ENCODE measurements around the gene TSPAN1. TPM values are rescaled to one million over a fixed set of nuclear protein-coding genes. Genes with fewer than 3 reads are reported as not detected.

Gene TSPAN1, protein sequence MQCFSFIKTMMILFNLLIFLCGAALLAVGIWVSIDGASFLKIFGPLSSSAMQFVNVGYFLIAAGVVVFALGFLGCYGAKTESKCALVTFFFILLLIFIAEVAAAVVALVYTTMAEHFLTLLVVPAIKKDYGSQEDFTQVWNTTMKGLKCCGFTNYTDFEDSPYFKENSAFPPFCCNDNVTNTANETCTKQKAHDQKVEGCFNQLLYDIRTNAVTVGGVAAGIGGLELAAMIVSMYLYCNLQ
- 1.1 TPM for total RNA-seq
- long read RNA-seq: 0 reads

DNA sequence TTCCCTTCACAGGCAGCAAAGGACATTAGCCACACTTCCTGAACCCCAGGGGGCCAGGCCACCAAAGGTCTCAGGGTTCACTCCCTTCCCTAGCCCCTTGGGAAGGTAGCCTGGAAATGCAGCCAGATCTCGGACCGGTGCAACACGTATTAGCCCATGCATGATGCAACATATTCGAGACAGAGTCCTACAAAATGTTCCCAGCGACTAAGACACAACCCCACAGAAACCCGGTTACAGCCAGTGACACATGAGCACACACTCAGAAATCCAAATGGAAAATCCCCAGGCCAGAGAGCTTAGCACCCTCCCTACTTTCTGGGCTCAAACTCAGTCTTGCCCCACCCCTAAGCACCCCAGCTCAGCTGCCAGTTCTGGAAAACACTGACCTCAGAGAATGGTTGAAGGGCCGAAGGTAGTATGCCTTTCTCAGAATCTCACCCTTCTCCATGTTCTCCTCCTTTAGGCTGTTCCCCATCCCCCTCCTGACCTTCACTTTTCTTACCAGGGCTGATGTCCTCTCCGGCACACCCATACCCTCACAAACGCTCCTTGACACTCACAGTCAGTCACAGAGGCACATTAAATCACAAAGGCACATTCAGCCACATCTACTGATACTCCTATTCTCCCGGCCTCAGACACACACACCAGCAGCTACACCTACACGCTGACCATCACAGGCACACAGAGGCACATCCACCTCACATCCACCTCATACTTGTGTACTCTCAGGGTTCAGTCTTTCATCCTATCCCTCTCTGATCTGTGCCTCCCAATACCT lies at the start of gene TSPAN1:
Gene TSPAN1 (plus strand): TSS at position 640 of the 784 bp plus-strand sequence. CDS start 6,021 bp downstream, outside the sequence.
- ATAC-seq (peak; percentile 80), DNase-seq (ENCODE audit: missing footprints) (no peak)
- intact Hi-C loops (cut with DNase I): no loop called here

DNA sequence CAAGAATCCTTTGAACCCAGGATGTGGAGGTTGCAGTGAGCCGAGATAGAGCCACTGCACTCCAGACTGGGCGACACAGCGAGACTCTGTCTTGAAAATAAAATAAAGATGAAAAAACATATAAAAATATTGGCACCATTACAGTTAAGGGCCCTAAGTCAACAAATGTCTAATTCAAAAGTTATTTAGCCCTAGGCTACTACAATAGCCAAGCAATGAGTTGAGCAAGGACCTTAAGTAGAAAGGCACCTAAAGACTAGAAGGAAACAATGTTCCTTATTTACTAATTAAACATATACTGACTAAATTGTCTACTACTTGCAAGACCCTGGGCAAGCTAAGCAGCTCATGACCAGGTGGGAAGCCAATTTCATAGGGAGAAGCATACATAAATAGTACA lies 46.5 kb upstream of the TSPAN1 start:
- intact Hi-C loops (cut with DNase I): no loop called here
- ATAC-seq: no peak
- DNase-seq (ENCODE audit: missing footprints): no peak

DNA sequence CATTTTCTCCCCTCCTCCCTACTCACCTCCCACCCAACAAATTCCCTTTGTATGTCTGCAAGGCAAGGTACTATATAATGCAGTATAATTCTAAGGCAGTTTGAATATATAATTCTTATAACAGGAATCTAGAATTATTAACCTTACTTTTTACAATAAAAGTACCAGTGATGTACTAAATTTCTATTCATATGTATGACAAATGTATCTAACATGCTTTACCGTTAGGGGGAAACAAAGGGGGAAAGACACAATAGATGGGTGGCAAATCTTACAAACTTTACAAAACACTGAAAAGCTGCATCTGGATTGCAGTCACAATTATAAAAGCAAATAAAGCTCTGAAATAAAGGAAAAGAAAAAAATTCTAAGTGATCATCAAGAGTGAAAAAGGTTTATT lies 44.8 kb upstream of the TSPAN1 start:
- intact Hi-C loops (cut with DNase I): loop anchor here (5.0 kb wide), 2 partner anchors 93 to 443 kb away; partner anchors contain the start of genes GPBP1L1 and TMEM69

DNA sequence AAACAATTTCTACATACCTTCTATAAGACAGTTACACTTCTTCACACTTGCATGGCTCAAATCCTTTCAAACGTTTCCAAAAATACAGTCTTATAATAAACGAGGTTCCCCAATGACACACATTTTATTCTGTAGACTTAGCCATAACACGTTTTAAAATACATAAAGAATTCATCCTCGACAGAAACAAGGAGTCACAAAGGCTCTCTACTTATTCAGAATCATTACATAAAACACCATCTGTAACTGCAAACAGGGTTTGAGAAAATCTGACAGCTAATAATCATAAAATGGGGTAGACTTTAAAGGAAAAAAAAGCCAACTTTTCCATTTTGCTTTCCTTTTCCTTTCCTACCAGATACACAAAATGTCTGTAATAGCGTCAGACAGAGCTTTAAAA lies 44.3 kb upstream of the TSPAN1 start:
- ATAC-seq: no peak
- intact Hi-C loops (cut with DNase I): loop anchor here (5.0 kb wide), 2 partner anchors 93 to 443 kb away; partner anchors contain the start of genes GPBP1L1 and TMEM69
- DNase-seq (ENCODE audit: missing footprints): no peak

More for the DNA sequence above, 44.8 kb upstream of the TSPAN1 start:
- ATAC-seq: no peak
- no peak for DNase-seq (ENCODE audit: missing footprints)

DNA sequence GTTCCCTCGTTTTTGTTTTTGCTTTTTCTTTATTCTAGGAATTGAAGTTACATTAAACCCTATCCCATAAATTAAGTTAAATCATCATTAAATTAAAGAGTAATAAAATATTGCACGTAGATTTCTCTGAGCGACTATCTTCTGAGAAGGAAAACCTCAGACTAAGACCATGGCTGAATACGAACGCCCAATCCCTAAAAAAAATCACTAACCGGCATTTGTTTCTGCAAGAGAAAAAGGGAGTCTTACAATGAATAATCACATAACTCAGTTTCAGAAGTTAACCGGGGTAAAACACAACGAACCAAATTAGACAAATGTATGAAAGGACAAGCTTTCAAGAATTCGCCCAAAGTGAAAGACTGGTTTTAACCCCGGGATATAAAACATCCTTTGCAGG lies 43.8 kb upstream of the TSPAN1 start:
- intact Hi-C loops (cut with DNase I): loop anchor here (5.0 kb wide), 2 partner anchors 94 to 444 kb away; partner anchors contain the start of genes GPBP1L1 and TMEM69
- DNase-seq (ENCODE audit: missing footprints): no peak
- ATAC-seq: no peak

DNA sequence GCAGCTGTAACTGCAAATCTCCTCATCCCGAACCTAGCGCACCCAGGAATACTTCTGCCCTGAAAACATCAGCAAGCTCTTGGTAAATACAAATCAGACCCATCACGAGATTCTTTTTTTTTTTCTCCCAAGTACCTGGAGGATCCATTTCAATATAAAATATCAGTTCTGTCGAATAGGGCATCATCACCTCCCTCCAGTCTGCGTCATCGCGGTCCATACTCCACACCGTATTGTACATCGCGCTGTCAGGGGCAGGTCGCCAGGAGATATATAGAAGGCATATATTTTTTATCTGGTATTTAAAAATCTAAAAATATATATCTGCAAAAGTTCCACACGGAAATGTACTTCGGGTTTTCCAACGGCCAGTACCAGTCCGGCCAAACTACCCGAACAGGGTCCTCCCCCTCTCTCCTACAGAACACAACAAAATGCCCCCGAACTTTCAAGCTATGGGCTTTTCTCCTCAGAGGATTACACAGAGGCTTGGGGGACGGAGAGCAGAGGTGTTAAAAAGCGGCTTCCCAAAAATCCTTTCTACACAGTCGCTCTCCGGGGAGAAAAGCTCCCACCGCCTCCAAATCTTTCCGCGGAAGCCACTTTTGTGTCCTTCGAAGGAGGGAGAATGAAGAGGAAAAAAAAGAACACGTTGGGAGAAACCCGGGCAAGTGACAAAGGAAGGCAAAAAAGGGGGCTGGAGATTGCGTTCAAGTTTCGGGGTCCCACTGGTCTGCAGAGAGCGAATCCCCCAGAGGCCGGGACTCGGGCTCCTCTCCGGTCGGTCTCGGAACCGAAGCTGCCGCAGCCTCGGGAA lies 43.0 kb upstream of the TSPAN1 start:
- DNase-seq (ENCODE audit: missing footprints) (no peak), ATAC-seq (no peak)
- intact Hi-C loops (cut with DNase I): loop anchor here (1.0 to 5.0 kb wide), 3 partner anchors 47 to 445 kb away; partner anchors contain the start of genes GPBP1L1 and TMEM69

DNA sequence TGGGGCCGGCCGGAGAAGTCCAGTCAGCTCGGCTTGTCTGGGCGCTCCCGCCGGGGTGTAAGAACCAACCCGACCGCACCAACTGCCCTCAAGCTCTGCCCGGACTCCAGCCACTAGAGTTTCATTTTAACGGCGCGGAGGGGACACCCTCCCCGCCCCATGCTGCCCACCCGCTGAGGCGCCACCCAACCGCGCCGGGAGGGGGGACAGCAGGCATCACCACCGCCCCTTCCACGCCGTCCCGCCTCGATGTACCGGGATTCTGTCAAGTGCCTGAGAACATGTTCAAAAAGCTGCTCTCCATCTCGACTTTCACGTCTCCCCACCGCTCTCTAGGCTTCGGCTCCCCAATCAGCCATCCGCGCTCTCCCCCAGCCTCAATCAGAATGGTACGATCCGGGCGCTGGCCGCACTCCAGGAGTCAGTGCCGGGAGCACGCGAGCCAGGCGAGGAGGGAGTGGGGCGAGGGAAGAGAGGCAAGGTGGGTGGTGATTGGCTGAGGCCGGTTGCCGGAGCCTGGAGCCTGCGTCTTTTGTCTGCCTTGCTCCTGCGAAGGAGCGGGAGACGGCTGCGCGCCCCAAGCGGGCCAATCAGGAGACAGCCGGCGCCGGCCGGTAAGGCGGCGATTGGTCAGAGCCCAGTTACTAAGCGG lies 42.2 kb upstream of the TSPAN1 start, which contains the start of gene PIK3R3:
Gene PIK3R3 (minus strand): TSS at position 101 of the 652 bp plus-strand sequence. CDS start 677 bp downstream, outside the sequence.
- DNase-seq (ENCODE audit: missing footprints): peak; percentile 98
- ATAC-seq: peak; percentile 98
- intact Hi-C loops (cut with DNase I): loop anchor here (1.0 to 5.0 kb wide), 4 partner anchors 39 to 445 kb away; partner anchors contain the start of genes GPBP1L1 and TMEM69

DNA sequence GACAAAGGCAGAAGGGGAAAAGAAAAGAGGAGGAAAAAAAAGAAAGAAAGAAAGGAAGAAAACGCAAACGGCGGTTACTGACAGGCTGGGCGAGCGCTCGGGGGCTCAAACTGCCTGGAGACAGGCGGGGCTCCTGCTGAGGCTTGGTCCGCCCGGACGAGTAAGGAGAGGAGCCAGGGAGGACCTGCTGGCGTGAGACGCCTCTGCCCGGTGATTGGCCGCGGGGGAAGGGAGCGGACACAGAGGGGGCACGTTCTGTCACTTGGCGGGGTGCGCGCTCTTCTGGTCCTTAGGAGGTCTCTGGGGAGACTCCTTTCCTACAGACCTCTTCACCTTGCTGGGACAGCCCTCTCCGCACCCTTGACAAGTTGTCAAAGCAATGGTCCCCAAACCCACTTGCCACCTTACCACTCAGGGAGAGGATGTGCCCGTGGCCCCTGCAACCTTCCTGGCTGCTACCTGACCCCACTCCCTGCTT lies 41.7 kb upstream of the TSPAN1 start:
- ATAC-seq (peak; percentile 52), DNase-seq (ENCODE audit: missing footprints) (peak; percentile 85)
- intact Hi-C loops (cut with DNase I): loop anchor here (1.0 to 5.0 kb wide), 3 partner anchors 38 to 446 kb away; partner anchors contain the start of genes GPBP1L1 and TMEM69

DNA sequence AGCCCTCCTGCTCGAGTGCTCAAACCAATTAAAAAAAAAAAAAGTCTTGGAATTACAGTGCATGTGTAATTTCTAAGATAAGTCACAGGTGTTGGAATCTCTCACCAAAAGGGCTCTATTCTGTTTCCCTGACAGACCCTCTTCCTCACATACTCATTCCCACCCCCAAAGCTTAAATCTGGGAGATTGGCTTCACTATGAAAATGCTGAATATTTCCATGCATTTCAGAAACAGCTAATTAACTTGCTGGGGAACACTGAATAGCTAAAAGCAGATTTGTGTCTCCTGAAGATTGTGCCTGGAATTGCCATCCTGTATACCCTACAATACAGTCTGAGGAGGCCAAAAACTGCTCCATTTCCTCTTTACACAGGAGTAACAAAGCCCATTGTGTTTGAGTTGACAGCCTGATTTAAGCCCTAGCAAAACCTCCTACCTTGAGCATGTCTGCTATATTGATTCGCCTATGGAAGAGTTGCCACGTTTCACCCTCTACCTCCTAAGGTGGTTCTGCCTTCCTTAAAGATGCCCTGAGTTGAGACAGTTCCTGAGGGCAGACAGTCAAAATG lies 41.0 kb upstream of the TSPAN1 start:
- intact Hi-C loops (cut with DNase I): loop anchor here (1.0 to 5.0 kb wide), 3 partner anchors 37 to 447 kb away; partner anchors contain the start of genes GPBP1L1 and TMEM69
- ATAC-seq (no peak), DNase-seq (ENCODE audit: missing footprints) (no peak)

DNA sequence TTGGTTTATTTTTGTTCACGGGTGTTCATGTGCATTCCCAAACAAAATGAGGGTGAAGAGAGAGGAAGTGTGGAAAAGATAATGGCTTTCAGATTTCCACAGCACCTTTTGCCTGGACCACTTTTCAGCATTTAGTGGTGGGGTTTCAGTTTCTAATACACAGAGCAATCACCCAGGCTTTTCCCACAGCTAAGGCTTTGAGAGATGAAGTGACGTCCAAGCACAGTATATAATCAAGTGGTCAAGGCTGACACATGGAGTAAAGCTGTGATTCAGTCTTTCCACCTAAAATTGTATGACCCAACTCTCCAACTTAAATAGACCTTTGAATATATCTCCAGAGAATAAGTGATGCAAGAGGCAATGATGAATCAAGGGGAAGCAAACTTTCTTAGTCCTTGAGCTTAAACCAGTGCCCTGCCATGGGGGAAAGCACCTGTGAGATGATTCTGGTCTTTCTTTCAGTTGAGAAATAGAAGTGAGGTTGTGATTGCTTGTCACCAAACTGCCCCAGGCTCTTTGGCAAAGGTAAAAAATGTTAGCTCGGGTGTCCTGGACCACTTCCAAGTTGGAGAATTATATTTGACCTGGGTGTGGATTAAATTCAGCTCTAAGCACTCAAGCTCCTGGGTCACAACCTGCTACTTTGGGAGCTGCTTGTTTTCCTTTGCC lies 40.1 kb upstream of the TSPAN1 start:
- ATAC-seq (no peak), DNase-seq (ENCODE audit: missing footprints) (no peak)
- intact Hi-C loops (cut with DNase I): loop anchor here (5.0 kb wide), 2 partner anchors 97 to 447 kb away; partner anchors contain the start of genes GPBP1L1 and TMEM69

DNA sequence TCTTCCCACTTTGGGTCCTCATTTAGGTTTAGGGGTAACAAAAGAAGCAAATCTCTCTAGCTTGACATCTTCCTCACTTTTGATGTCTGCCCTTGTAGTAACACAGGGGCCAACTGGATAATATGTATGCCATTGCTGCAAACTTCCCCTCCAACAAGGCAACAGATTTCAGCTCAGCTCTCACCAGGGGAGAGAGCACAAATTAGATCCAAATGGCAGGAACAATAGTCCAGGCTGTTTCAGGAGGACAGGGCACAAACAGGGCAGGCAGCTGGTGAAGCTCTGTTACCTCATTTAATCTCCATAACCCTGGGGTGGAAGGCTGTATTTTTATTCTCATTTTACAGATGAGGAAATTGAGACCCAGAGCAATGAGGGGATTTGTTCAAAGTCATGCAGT lies 38.2 kb upstream of the TSPAN1 start:
- ATAC-seq (no peak), DNase-seq (ENCODE audit: missing footprints) (no peak)
- intact Hi-C loops (cut with DNase I): no loop called here

DNA sequence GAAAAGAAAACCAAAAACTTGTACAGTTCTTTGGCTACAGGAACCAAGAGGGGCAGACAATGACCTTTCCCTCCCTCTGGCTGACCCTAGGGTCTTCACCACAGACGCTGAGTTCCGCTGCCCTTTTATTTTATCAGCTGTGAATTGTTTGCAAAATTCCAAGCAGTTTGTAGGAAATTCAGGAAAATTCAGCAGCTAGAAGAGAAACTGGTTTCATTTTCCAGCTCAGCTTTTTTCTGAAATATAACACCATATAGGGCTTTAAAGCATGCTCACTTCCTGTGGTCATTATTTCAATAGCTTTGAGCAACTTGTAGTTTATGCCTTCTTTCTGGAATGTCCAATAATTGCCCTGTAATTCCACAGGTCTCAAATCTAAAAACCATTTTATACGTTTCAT lies 37.0 kb upstream of the TSPAN1 start:
- DNase-seq (ENCODE audit: missing footprints) (no peak), ATAC-seq (no peak)
- intact Hi-C loops (cut with DNase I): no loop called here

DNA sequence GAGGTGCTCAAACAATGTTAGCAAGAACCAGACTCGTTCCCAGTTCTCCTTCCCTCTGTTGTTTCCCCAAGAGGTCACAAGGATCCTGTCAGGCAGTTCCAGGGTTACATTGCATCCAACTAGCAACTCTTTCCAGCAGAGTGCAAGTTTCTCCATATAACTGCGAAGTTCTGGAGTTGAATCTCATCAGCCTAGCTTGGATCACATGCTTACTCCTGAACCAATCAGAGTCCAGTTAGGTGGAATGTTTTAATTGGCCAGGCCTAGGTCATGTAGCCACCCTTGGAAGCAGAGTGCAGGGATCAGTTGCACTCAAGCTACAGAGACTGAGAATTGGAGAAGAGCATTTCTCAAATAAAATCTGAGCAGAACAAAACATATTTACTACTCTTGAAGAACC lies 26.6 kb upstream of the TSPAN1 start:
- intact Hi-C loops (cut with DNase I): no loop called here
- DNase-seq (ENCODE audit: missing footprints) (no peak), ATAC-seq (no peak)

DNA sequence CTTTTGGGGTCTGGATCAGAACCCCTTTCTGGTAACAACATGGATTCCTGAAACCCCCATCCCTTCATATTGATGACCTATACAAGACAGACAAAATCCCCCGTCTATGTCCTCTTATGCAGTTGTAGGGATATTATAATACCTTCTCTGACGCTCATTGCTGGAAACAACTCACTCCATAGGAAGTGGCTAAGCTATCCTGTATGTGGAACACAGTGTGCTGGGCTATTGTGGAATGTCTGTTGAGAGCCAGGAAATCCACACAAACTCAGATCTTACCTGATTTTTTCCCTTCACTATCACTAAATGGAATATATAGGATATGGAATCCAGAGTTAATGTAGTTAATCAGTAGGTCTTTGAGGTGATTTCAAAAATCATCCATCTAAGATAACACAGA lies 24.8 kb upstream of the TSPAN1 start:
- DNase-seq (ENCODE audit: missing footprints) (no peak), ATAC-seq (no peak)
- intact Hi-C loops (cut with DNase I): loop anchor here (1.0 kb wide), 1 partner anchor 16 kb away; no protein-coding TSS in a partner anchor

DNA sequence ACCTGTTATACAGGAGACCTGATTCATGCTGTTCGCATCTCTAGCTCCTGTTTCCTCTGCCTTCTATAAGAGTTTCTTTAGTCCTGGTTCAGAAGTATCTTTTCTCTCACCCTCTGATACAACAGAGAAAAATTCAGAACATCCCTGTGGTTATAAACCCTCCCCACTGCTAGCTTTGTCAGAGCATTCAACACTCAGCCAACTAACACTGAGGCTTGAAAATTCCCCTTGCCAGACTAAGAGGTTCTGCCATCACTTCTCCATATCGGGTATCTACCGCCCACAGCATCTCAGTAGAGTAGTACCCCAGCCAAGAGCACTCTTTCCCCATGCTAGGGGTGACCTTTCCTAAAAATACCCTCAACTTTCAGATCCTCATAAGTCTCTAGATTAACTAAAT lies 22.9 kb upstream of the TSPAN1 start:
- ATAC-seq: no peak
- intact Hi-C loops (cut with DNase I): no loop called here
- DNase-seq (ENCODE audit: missing footprints): no peak

DNA sequence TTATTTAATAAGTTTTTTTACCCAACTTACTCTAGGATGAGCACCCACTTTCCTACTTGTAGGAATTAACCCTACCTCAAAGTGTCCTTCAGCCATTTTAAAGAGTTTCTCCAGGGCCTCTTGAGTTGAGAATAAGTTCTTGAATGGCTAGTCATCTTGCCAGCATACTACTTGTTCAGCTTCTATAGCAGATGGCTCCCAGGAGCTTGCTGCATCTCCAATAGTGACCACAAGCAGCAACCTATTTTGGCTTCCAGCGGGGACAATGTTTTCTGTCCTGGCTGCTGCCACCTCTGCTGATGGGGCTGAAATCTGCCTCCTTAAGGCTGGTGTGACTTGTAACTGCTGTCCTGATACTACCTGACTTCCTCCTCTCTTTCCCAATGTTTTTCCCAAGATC lies 21.7 kb upstream of the TSPAN1 start:
- no peak for ATAC-seq
- no peak for DNase-seq (ENCODE audit: missing footprints)
- intact Hi-C loops (cut with DNase I): no loop called here

DNA sequence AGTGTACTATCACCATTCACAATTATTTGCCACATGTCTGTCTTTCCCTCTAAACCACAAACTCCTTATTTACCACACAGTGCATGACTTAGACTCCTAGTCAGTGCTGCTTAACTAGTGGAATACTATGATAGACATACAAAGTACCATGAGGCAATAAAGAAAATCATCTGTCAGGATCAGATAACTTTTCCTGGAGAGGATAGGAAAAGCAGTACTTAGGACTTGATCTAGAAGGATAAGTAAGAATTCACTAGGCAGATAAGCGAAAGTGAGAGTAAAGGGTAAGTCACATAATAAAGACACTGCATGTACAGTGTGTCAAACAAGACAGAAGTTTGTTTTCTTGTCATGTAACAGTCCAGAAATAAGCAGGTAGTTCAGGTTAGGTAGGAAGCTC lies 21.2 kb upstream of the TSPAN1 start:
- intact Hi-C loops (cut with DNase I): no loop called here
- ATAC-seq (no peak), DNase-seq (ENCODE audit: missing footprints) (no peak)
